Chondrocyte (in vitro differentiated cells): Measurements from ENCODE around the gene PLD4. TPM values are rescaled to one million over a fixed set of nuclear protein-coding genes. Genes with fewer than 3 reads are reported as not detected.
"Not testable (repeated sequence)": the region's sequence is repeated elsewhere in the genome, so short reads cannot be mapped to it uniquely, and the experiment has no call there.

Source experiments
- DNase-seq: peaks from one replicate; pipeline ENCODE4 v3.0.0; 2021; ENCODE audit warnings: mixed read lengths, low spot score
- H3K27ac Mint-ChIP-seq: one replicate; pipeline ENCODE4 v1.8.0; 2021; ENCODE audit warnings: mild to moderate bottlenecking, moderate library complexity, mixed read lengths; ENCODE audit not compliant: unreplicated experiment
- H3K27me3 Mint-ChIP-seq: 2 replicates; pipeline ENCODE4 v1.8.0; 2021; ENCODE audit warnings: low read depth, mixed read lengths
- H3K36me3 Mint-ChIP-seq: 2 replicates; pipeline ENCODE4 v1.8.0; 2021; ENCODE audit warnings: low read depth, mixed read lengths
- H3K4me1 Mint-ChIP-seq: 2 replicates; pipeline ENCODE4 v1.8.0; 2021; ENCODE audit warnings: low read depth, mild to moderate bottlenecking, mixed read lengths
- H3K4me3 Mint-ChIP-seq: one replicate; pipeline ENCODE4 v1.8.0; 2021; ENCODE audit warnings: mild to moderate bottlenecking, moderate library complexity, mixed read lengths; ENCODE audit not compliant: unreplicated experiment
- H3K9me3 Mint-ChIP-seq: 2 replicates; pipeline ENCODE4 v1.8.0; 2021; ENCODE audit warnings: low read depth, mixed read lengths
- CTCF ChIP-seq: fragments of 200-600 bp; sonication (generic); IDR thresholded peaks from 2 replicates; pipeline ENCODE4 v1.5.0; 2021; ENCODE audit warnings: antibody characterized with exemption, mild to moderate bottlenecking, moderate library complexity
- total RNA-seq: library from RNA; stranded (reverse); gene quantifications from 3 replicates; pipeline ENCODE4 v1.2.1, GENCODE V29; 2021

PLD4 gene
- total RNA-seq, 1 donor from 2014 or later, result 0.10 TPM

- Mint-ChIP-seq H3K27ac (no peak overlapping the region), H3K36me3 (peaks cover 35% of the 10 kb centered on the region), H3K27me3 (no peaks in the 10 kb centered on the region)
Observed at GRCh38 chr14:104940526-104941150, 16.0 kb downstream of the PLD4 start.

GRCh38 chr14:104941508-104942365 lies 17.1 kb downstream of the PLD4 start:
- Mint-ChIP-seq H3K36me3 (peaks cover 38% of the 10 kb centered on the region), H3K9me3 (no peaks in the 10 kb centered on the region), H3K4me1 (no peaks in the 10 kb centered on the region), H3K27ac (no peak overlapping the region), H3K4me3 (no peak overlapping the region), H3K27me3 (no peaks in the 10 kb centered on the region)
- peak; percentile 80 for DNase-seq
- TF ChIP-seq CTCF, result no peak

More at GRCh38 chr14:104940526-104941150, 16.0 kb downstream of the PLD4 start:
- H3K9me3 Mint-ChIP-seq, result no peaks in the 10 kb centered on the region
- TF ChIP-seq CTCF, result peak; percentile 26
- H3K4me1 Mint-ChIP-seq, result no peaks in the 10 kb centered on the region
- no peak overlapping the region for H3K4me3 Mint-ChIP-seq
- DNase-seq, result peak; percentile 37

- Mint-ChIP-seq H3K9me3 (no peaks in the 10 kb centered on the region), H3K36me3 (peaks cover 41% of the 10 kb centered on the region), H3K4me3 (no peak overlapping the region), H3K4me1 (no peaks in the 10 kb centered on the region), H3K27ac (no peak overlapping the region), H3K27me3 (no peaks in the 10 kb centered on the region)
- no peak for TF ChIP-seq CTCF
- DNase-seq, result peak; percentile 81
Observed at GRCh38 chr14:104942586-104942985, 17.9 kb downstream of the PLD4 start.

- DNase-seq, result peak; percentile 72
- H3K27me3 Mint-ChIP-seq, H3K4me3 Mint-ChIP-seq, H3K9me3 Mint-ChIP-seq, H3K4me1 Mint-ChIP-seq, H3K27ac Mint-ChIP-seq: not testable (repeated sequence)
- H3K36me3 Mint-ChIP-seq, result peaks cover 34% of the 10 kb centered on the region
Observed at GRCh38 chr14:104943216-104944015, 18.7 kb downstream of the PLD4 start.

- H3K36me3 Mint-ChIP-seq, result peaks cover 34% of the 10 kb centered on the region
- H3K4me3 Mint-ChIP-seq, H3K27ac Mint-ChIP-seq, H3K27me3 Mint-ChIP-seq, DNase-seq, H3K9me3 Mint-ChIP-seq, H3K4me1 Mint-ChIP-seq: not testable (repeated sequence)
Observed at GRCh38 chr14:104944016-104944308, 19.3 kb downstream of the PLD4 start.

GRCh38 chr14:104944436-104945205 lies 19.9 kb downstream of the PLD4 start:
- H3K4me1 Mint-ChIP-seq, H3K4me3 Mint-ChIP-seq, H3K27ac Mint-ChIP-seq, H3K27me3 Mint-ChIP-seq, H3K9me3 Mint-ChIP-seq: not testable (repeated sequence)
- H3K36me3 Mint-ChIP-seq, result peaks cover 34% of the 10 kb centered on the region
- DNase-seq, result peak; percentile 69

- H3K4me1 Mint-ChIP-seq, H3K27ac Mint-ChIP-seq, H3K4me3 Mint-ChIP-seq, H3K27me3 Mint-ChIP-seq, H3K9me3 Mint-ChIP-seq: not testable (repeated sequence)
- H3K36me3 Mint-ChIP-seq, result peaks cover 32% of the 10 kb centered on the region
- DNase-seq, result peak; percentile 71
Observed at GRCh38 chr14:104945266-104945665, 20.6 kb downstream of the PLD4 start.

GRCh38 chr14:104945986-104946965 lies 21.6 kb downstream of the PLD4 start:
- DNase-seq, result peak; percentile 79
- H3K36me3 Mint-ChIP-seq, result peaks cover 27% of the 10 kb centered on the region
- not testable (repeated sequence) for H3K9me3 Mint-ChIP-seq, H3K4me3 Mint-ChIP-seq, H3K4me1 Mint-ChIP-seq, H3K27me3 Mint-ChIP-seq, H3K27ac Mint-ChIP-seq
